Measurements from ENCODE around the gene ANKRD29.

Gene ANKRD29

GRCh38 chr18:23592911-23593310, 69.8 kb downstream of the ANKRD29 start (continued):
- no peak for TF ChIP-seq GLI4 (tag by site-specific recombination; IDR thresholded peaks at IDR 0.05)
- no peak for TF ChIP-seq ZNF510 (tag by site-specific recombination; IDR thresholded peaks at IDR 0.05; ENCODE audit: insufficient replicate concordance)
- TF ChIP-seq KLF9 (tag by site-specific recombination; IDR thresholded peaks at IDR 0.05; ENCODE audit: low read depth): no peak

GRCh38 chr18:23591011-23591410, 71.7 kb downstream of the ANKRD29 start:
- Histone ChIP-seq H3K4me1 (ENCODE audit: control insufficient read depth, insufficient read depth, low read length) (no peaks in the 10 kb centered on the region), H3K9me3 (ENCODE audit: control insufficient read depth, insufficient read depth, low read depth, low read length) (no peaks in the 10 kb centered on the region), H3K27ac (ENCODE audit: extremely low read depth, low read depth, low read length) (no peak overlapping the region), H3K4me3 (ENCODE audit: low read depth, low read length) (no peak overlapping the region), H3K36me3 (ENCODE audit: control insufficient read depth in 2 of 2, insufficient read depth in 1 of 2, low read length in 2 of 2) (no peaks in the 10 kb centered on the region)
- TF ChIP-seq ZNF169 (tag by site-specific recombination; IDR thresholded peaks at IDR 0.05): no peak
- no peak for TF ChIP-seq ZNF658 (tag by site-specific recombination; IDR thresholded peaks at IDR 0.05)
- no peak for TF ChIP-seq ZFP37 (tag by site-specific recombination; IDR thresholded peaks at IDR 0.05)
- ChIA-PET POLR2A (no interaction called here), CTCF (interaction anchor here (0.6 to 2.8 kb wide), 7 partner anchors 40 to 355 kb away, joined by 3 to 12 read pairs (median 3); no protein-coding TSS in a partner anchor)

- Histone ChIP-seq H3K9me3 (ENCODE audit: control insufficient read depth, insufficient read depth, low read depth, low read length) (no peaks in the 10 kb centered on the region), H3K4me3 (ENCODE audit: low read depth, low read length) (no peak overlapping the region), H3K4me1 (ENCODE audit: control insufficient read depth, insufficient read depth, low read length) (no peaks in the 10 kb centered on the region), H3K27ac (ENCODE audit: extremely low read depth, low read depth, low read length) (no peak overlapping the region), H3K36me3 (ENCODE audit: control insufficient read depth in 2 of 2, insufficient read depth in 1 of 2, low read length in 2 of 2) (no peaks in the 10 kb centered on the region)
- ChIA-PET CTCF (interaction anchor here (0.6 to 2.1 kb wide), 4 partner anchors 18 to 123 kb away, joined by 3 to 21 read pairs (median 5); no protein-coding TSS in a partner anchor), POLR2A (interaction anchor here (1.0 kb wide), 1 partner anchor 65 kb away, joined by 3 read pairs; no protein-coding TSS in a partner anchor)
- TF ChIP-seq ZNF514 (tag by site-specific recombination; IDR thresholded peaks at IDR 0.05) (no peak), ZNF26 (tag by site-specific recombination; IDR thresholded peaks at IDR 0.05) (no peak), YY1 (tag by site-specific recombination; IDR thresholded peaks at IDR 0.05) (no peak), ZNF214 (tag by site-specific recombination; IDR thresholded peaks at IDR 0.05; ENCODE audit: borderline replicate concordance) (no peak), ZNF76 (tag by site-specific recombination; IDR thresholded peaks at IDR 0.05; ENCODE audit: borderline replicate concordance, low read depth) (no peak), ZIC2 (tag by site-specific recombination; IDR thresholded peaks at IDR 0.05) (no peak), MZF1 (tag by site-specific recombination; IDR thresholded peaks at IDR 0.05; ENCODE audit: borderline replicate concordance) (no peak), HOXD13 (CRISPR knock-in tag; IDR thresholded peaks at IDR 0.05; ENCODE audit: borderline replicate concordance) (no peak), IKZF3 (tag by site-specific recombination; IDR thresholded peaks at IDR 0.05) (no peak), AEBP2 (tag by site-specific recombination; IDR thresholded peaks at IDR 0.05; ENCODE audit: borderline replicate concordance) (no peak), REPIN1 (tag by site-specific recombination; IDR thresholded peaks at IDR 0.05; ENCODE audit: low read depth) (no peak), FEZF1 (tag by site-specific recombination; IDR thresholded peaks at IDR 0.05) (no peak), GLI4 (tag by site-specific recombination; IDR thresholded peaks at IDR 0.05) (no peak)
Observed at GRCh38 chr18:23588836-23589560, 73.7 kb downstream of the ANKRD29 start.

Measured in HEK293 (cell line).